Thymus (tissue), 14 donors: Measurements from ENCODE around the gene PPIC. TPM values are rescaled to one million over a fixed set of nuclear protein-coding genes. Genes with fewer than 3 reads are reported as not detected.

Source experiments
- DNase-seq, 9 donors: peaks; one replicate each; pipeline ENCODE4 v3.0.0-alpha.2; 2013; ENCODE audit warnings: low spot score in 9 of 9, low read depth in 6 of 9, missing footprints in 1 of 9
- H3K27ac ChIP-seq, 2 donors: one replicate each; pipeline ENCODE4 v1.5.1; 2013; ENCODE audit warnings: control low read depth in 1 of 2, low read depth in 1 of 2, low read length in 1 of 2, mild to moderate bottlenecking in 1 of 2, moderate library complexity in 1 of 2
- H3K27me3 ChIP-seq, 2 donors: one replicate each; pipeline ENCODE4 v1.5.1; 2013; ENCODE audit warnings: low read length in 1 of 2; ENCODE audit not compliant: control insufficient read depth in 2 of 2, insufficient read depth in 1 of 2
- H3K36me3 ChIP-seq, 2 donors: one replicate each; pipeline ENCODE4 v1.5.1; 2013; ENCODE audit warnings: low read length in 1 of 2, mild to moderate bottlenecking in 1 of 2, moderate library complexity in 1 of 2; ENCODE audit not compliant: control insufficient read depth in 2 of 2, insufficient read depth in 2 of 2
- H3K4me1 ChIP-seq, 2 donors: one replicate each; pipeline ENCODE4 v1.5.1; 2013; ENCODE audit warnings: low read length in 2 of 2; ENCODE audit not compliant: control insufficient read depth in 2 of 2, insufficient read depth in 2 of 2
- H3K4me3 ChIP-seq, 2 donors: one replicate each; pipeline ENCODE4 v1.5.1; 2013; ENCODE audit warnings: low read length in 2 of 2, control low read depth in 1 of 2, mild to moderate bottlenecking in 1 of 2
- H3K9me3 ChIP-seq, 2 donors: one replicate each; pipeline ENCODE4 v1.5.1; 2013; ENCODE audit warnings: low read length in 1 of 2, mild to moderate bottlenecking in 1 of 2; ENCODE audit not compliant: control insufficient read depth in 2 of 2, insufficient read depth in 1 of 2
- WGBS: extraction: QIAGEN DNeasy Blood & Tissue Kit; methylation state at CpG from one replicate; pipeline ENCODE4 v1.1.7; 2013; 5-methylcytosine and 5-hydroxymethylcytosine counted together
- long read RNA-seq, 10 donors: transcript quantifications; one replicate each; lab custom pipeline, GENCODE V29; 2026
- polyA plus RNA-seq: library from polyadenylated mRNA; stranded (reverse); fragments of 200-250 nt; gene quantifications from one replicate; pipeline ENCODE4 v1.2.3, GENCODE V29; 2013
- total RNA-seq: library from RNA; stranded (reverse); fragments of 120-200 nt; gene quantifications from one replicate; pipeline ENCODE4 v1.2.4, GENCODE V29; 2013
- donor health status: healthy.

Gene PPIC
- total RNA-seq (4.2 TPM), polyA plus RNA-seq (17.8 TPM)
- long read RNA-seq, donor 1, partial matches to known transcripts = 0 of 1 reads
- long read RNA-seq, donor 1, other reads (novel, unspliced or antisense) = 0 of 1 reads
- long read RNA-seq, donor 2 = 0 reads
- long read RNA-seq, donor 3, transcript PPIC-201 (5 exons, 1,380 nt) = major isoform, 8 of 9 reads
- long read RNA-seq, donor 3, partial matches to known transcripts = 0 of 9 reads
- long read RNA-seq, donor 3, other reads (novel, unspliced or antisense) = 0 of 9 reads
- long read RNA-seq, donor 4, partial matches to known transcripts = 0 of 5 reads
- long read RNA-seq, donor 4, other reads (novel, unspliced or antisense) = 0 of 5 reads
- long read RNA-seq, donor 5, transcript PPIC-201 (5 exons, 1,380 nt) = major isoform, 5 of 15 reads
- long read RNA-seq, donor 5, partial matches to known transcripts = 10 of 15 reads
- long read RNA-seq, donor 5, other reads (novel, unspliced or antisense) = 0 of 15 reads
- long read RNA-seq, donor 6, transcript PPIC-201 (5 exons, 1,380 nt) = major isoform, 9 of 9 reads
- long read RNA-seq, donor 6, partial matches to known transcripts = 0 of 9 reads
- long read RNA-seq, donor 6, other reads (novel, unspliced or antisense) = 0 of 9 reads
- long read RNA-seq, donor 7, partial matches to known transcripts = 0 of 3 reads
- long read RNA-seq, donor 7, other reads (novel, unspliced or antisense) = 0 of 3 reads
- long read RNA-seq, donor 8, partial matches to known transcripts = 0 of 3 reads
- long read RNA-seq, donor 8, other reads (novel, unspliced or antisense) = 0 of 3 reads
- long read RNA-seq, donor 9, partial matches to known transcripts = 0 of 3 reads
- long read RNA-seq, donor 9, other reads (novel, unspliced or antisense) = 0 of 3 reads
- long read RNA-seq, donor 10, partial matches to known transcripts = 0 of 3 reads
- long read RNA-seq, donor 10, other reads (novel, unspliced or antisense) = 0 of 3 reads

GRCh38 chr5:123036391-123037103, at the start of gene PPIC:
Gene PPIC (minus strand): TSS chr5:123036725. CDS start chr5:123036625, 100 bp downstream.
- peak within 1 kb of the TSS in 1 of 2 donors; percentile 65 for H3K27ac ChIP-seq
- peak within 1 kb of the TSS; percentile 29 to 44 for H3K4me3 ChIP-seq
- peaks cover 38 to 78% of the 10 kb centered on the region in 2 donors for H3K27me3 ChIP-seq
- H3K9me3 ChIP-seq = no peaks in the 10 kb centered on the region
- WGBS = 2% methylated on average over 84 of the region's 84 CpGs
- H3K4me1 ChIP-seq = no peaks in the 10 kb centered on the region
- H3K36me3 ChIP-seq = no peaks in the 10 kb centered on the region
- peak in 1 of 9 donors; percentile 20 for DNase-seq

- Histone ChIP-seq H3K4me1 (peaks cover 0 to 4% of the 10 kb centered on the region in 2 donors), H3K27ac (no peak overlapping the region), H3K36me3 (no peaks in the 10 kb centered on the region), H3K4me3 (no peak overlapping the region), H3K9me3 (peaks cover 1 to 2% of the 10 kb centered on the region in 2 donors), H3K27me3 (peaks cover 57 to 93% of the 10 kb centered on the region in 2 donors)
- DNase-seq = no peak
- WGBS = 15% methylated on average over 12 of the region's 12 CpGs
Measured at GRCh38 chr5:123085638-123086286, 49.2 kb upstream of the PPIC start.

GRCh38 chr5:123084730-123085605, 48.4 kb upstream of the PPIC start:
- 68% methylated on average over 9 of the region's 9 CpGs for WGBS
- no peaks in the 10 kb centered on the region for H3K36me3 ChIP-seq
- H3K4me1 ChIP-seq = peaks cover 0 to 4% of the 10 kb centered on the region in 2 donors
- H3K27ac ChIP-seq = no peak overlapping the region
- H3K27me3 ChIP-seq = peaks cover 49 to 88% of the 10 kb centered on the region in 2 donors
- no peak overlapping the region for H3K4me3 ChIP-seq
- no peak for DNase-seq
- H3K9me3 ChIP-seq = peaks cover 1 to 2% of the 10 kb centered on the region in 2 donors

- no peak for DNase-seq
- Histone ChIP-seq H3K4me3 (no peak overlapping the region), H3K9me3 (peaks cover 0 to 2% of the 10 kb centered on the region in 2 donors), H3K27ac (no peak overlapping the region), H3K4me1 (peaks cover 0 to 1% of the 10 kb centered on the region in 2 donors), H3K27me3 (peaks cover 34 to 77% of the 10 kb centered on the region in 2 donors), H3K36me3 (no peaks in the 10 kb centered on the region)
- 75% methylated on average over 3 of the region's 3 CpGs for WGBS
Measured at GRCh38 chr5:123083298-123083697, 46.8 kb upstream of the PPIC start.

- Histone ChIP-seq H3K4me1 (no peaks in the 10 kb centered on the region), H3K36me3 (no peaks in the 10 kb centered on the region), H3K27ac (no peak overlapping the region), H3K27me3 (peaks cover 3 to 53% of the 10 kb centered on the region in 2 donors), H3K9me3 (no peaks in the 10 kb centered on the region), H3K4me3 (no peak overlapping the region)
- WGBS = 86% methylated on average over 1 of the region's 1 CpG
- DNase-seq = no peak
Measured at GRCh38 chr5:123080215-123080614, 43.7 kb upstream of the PPIC start.

GRCh38 chr5:123075521-123076163, 39.1 kb upstream of the PPIC start:
- WGBS = 96% methylated on average over 5 of the region's 5 CpGs
- DNase-seq = no peak
- Histone ChIP-seq H3K4me3 (no peak overlapping the region), H3K27me3 (peaks cover 0 to 15% of the 10 kb centered on the region in 2 donors), H3K36me3 (no peaks in the 10 kb centered on the region), H3K4me1 (no peaks in the 10 kb centered on the region), H3K9me3 (no peaks in the 10 kb centered on the region), H3K27ac (no peak overlapping the region)

GRCh38 chr5:123068368-123068938, 31.9 kb upstream of the PPIC start:
- 70% methylated on average over 1 of the region's 1 CpG for WGBS
- H3K36me3 ChIP-seq = no peaks in the 10 kb centered on the region
- H3K9me3 ChIP-seq = no peaks in the 10 kb centered on the region
- no peaks in the 10 kb centered on the region for H3K27me3 ChIP-seq
- no peak for DNase-seq
- no peaks in the 10 kb centered on the region for H3K4me1 ChIP-seq
- no peak overlapping the region for H3K4me3 ChIP-seq
- H3K27ac ChIP-seq = no peak overlapping the region
